HL-60 (cell line): ENCODE data around the gene PNRC2.

Source experiments
- CTCF ChIP-seq: IDR thresholded peaks from one replicate; pipeline ENCODE4 v1.5.1; 2011; ENCODE audit warnings: low read length, control low read depth, inconsistent platforms; ENCODE audit not compliant: insufficient read depth
- GABPA ChIP-seq: IDR thresholded peaks from 2 replicates; pipeline ENCODE4 v1.6.1; 2012; ENCODE audit warnings: low read depth
- REST ChIP-seq: IDR thresholded peaks from 2 replicates; pipeline ENCODE4 v1.6.1; 2012; ENCODE audit warnings: low read depth; ENCODE audit not compliant: insufficient replicate concordance

GRCh38 chr1:24007079-24007478, 47.5 kb downstream of the PNRC2 start:
- TF ChIP-seq CTCF = no peak
- TF ChIP-seq GABPA = no peak
- no peak for TF ChIP-seq REST
